C4-2B (cell line): ENCODE measurements around the gene ERI3.

ENCODE experiments used
- H3K27ac ChIP-seq: fragments of 450-650 bp; 2 replicates; pipeline ENCODE4 v1.5.1; 2017
- ZFX ChIP-seq: fragments of 450-650 bp; IDR thresholded peaks from 2 replicates; pipeline ENCODE4 v1.6.1; 2017
- TF ChIP-seq, protein P1 (sequence below): fragments of 450-650 bp; conservative IDR thresholded peaks from 2 replicates; pipeline ENCODE4 v1.5.1; 2017; ENCODE audit warnings: mild to moderate bottlenecking

Gene ERI3

GRCh38 chr1:44292651-44293050 is 62.4 kb downstream of the ERI3 start:
- TF ChIP-seq, protein P1, sequence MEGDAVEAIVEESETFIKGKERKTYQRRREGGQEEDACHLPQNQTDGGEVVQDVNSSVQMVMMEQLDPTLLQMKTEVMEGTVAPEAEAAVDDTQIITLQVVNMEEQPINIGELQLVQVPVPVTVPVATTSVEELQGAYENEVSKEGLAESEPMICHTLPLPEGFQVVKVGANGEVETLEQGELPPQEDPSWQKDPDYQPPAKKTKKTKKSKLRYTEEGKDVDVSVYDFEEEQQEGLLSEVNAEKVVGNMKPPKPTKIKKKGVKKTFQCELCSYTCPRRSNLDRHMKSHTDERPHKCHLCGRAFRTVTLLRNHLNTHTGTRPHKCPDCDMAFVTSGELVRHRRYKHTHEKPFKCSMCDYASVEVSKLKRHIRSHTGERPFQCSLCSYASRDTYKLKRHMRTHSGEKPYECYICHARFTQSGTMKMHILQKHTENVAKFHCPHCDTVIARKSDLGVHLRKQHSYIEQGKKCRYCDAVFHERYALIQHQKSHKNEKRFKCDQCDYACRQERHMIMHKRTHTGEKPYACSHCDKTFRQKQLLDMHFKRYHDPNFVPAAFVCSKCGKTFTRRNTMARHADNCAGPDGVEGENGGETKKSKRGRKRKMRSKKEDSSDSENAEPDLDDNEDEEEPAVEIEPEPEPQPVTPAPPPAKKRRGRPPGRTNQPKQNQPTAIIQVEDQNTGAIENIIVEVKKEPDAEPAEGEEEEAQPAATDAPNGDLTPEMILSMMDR = no peak
- TF ChIP-seq ZFX = no peak
- H3K27ac ChIP-seq = no peak overlapping the region

GRCh38 chr1:44290250-44291094 is 64.6 kb downstream of the ERI3 start:
- H3K27ac ChIP-seq = no peak overlapping the region
- TF ChIP-seq ZFX = no peak
- TF ChIP-seq, protein P1 = no peak

- TF ChIP-seq, protein P1 = no peak
- no peak for TF ChIP-seq ZFX
Measured at GRCh38 chr1:44289530-44289929, 65.5 kb downstream of the ERI3 start.

GRCh38 chr1:44288883-44289282 is 66.2 kb downstream of the ERI3 start:
- H3K27ac ChIP-seq = no peak overlapping the region
- TF ChIP-seq, protein P1 = no peak
- TF ChIP-seq ZFX = no peak

More at GRCh38 chr1:44289530-44289929, 65.5 kb downstream of the ERI3 start:
- no peak overlapping the region for H3K27ac ChIP-seq

DNA sequence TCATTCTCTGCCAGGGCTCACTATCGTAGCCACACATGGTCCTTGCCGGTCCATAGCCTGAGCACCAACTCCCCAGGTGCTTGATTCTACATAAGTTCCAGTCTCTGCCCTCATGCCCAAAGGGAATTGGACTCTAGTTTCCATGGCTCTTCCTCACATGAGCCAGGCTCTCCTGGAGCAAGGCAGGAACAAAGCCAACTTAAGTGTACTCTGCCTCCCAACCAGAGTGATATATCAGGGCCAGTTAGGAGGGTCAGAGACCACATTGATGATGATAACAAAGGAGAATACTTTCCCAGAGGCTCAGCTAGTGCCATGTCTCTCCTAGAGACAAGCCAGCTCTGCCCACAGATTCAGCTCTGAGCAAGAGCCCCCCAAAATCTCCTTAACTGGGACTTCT is 70.9 kb downstream of the ERI3 start:
- TF ChIP-seq, protein P1 = no peak
- TF ChIP-seq ZFX = no peak
- no peak overlapping the region for H3K27ac ChIP-seq

DNA sequence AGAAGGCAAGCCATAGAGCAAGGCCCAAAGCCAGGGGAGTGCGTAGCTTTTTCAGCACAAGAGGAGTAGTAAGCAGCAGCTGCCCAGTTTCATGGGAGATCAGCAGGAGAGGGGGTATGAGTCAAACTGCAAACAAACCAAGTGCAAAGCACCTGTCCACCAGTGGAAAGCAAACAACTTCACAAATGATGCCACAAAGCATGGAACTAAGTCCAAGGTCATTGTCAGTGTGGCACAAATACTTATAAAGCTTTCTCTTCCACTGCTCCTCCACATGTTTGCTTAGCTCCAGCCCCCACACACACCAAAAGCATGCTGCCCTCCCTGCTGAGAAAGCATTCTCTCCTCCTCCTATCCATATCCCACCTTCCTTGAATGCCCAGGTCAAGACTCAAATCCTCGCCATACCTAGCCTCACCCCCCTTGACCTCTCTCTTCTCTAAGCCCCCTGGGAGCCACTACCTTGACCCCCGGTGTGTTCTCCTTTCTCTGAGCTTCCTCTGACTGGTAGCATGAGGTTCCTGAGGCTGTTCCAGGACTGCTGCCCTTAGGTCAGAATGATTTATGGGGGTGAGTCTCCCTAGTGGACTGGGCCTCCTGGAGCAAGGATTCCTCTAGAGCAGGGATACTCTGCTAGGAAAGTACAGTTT is 71.4 kb downstream of the ERI3 start:
- peak overlapping the region; percentile 1; the same call in 1 of the 2 replicates for H3K27ac ChIP-seq
- TF ChIP-seq ZFX = no peak
- TF ChIP-seq, protein P1 = no peak

- peak overlapping the region; percentile 1; the same call in 1 of the 2 replicates for H3K27ac ChIP-seq
- TF ChIP-seq, protein P1 = no peak
- no peak for TF ChIP-seq ZFX
Measured at GRCh38 chr1:44282704-44283426, 72.2 kb downstream of the ERI3 start.
